Upper lobe of left lung (tissue), 4 donors: ENCODE measurements around the gene R3HDM2.

Experiments used
- EP300 ChIP-seq, 4 donors: sonication (generic); formaldehyde crosslinking; IDR thresholded peaks; one replicate each; pipeline ENCODE4 v1.5.1; 2017; ENCODE audit warnings: antibody characterized with exemption in 4 of 4, control low read depth in 2 of 4
- POLR2AphosphoS5 ChIP-seq, 2 donors: sonication (generic); formaldehyde crosslinking; IDR thresholded peaks; one replicate each; pipeline ENCODE4 v1.5.1; 2017; ENCODE audit warnings: antibody characterized with exemption in 2 of 2
- TF ChIP-seq, protein P1 (sequence below), 6 experiments: fragments of 450-650 bp in 4 of 6; fragments of 200-600 bp in 2 of 6; sonication (generic) in 2 of 6; IDR thresholded peaks; one replicate each; pipeline ENCODE4 v1.5.1; 2016 to 2019; ENCODE audit warnings: antibody characterized with exemption in 6 of 6

DNA sequence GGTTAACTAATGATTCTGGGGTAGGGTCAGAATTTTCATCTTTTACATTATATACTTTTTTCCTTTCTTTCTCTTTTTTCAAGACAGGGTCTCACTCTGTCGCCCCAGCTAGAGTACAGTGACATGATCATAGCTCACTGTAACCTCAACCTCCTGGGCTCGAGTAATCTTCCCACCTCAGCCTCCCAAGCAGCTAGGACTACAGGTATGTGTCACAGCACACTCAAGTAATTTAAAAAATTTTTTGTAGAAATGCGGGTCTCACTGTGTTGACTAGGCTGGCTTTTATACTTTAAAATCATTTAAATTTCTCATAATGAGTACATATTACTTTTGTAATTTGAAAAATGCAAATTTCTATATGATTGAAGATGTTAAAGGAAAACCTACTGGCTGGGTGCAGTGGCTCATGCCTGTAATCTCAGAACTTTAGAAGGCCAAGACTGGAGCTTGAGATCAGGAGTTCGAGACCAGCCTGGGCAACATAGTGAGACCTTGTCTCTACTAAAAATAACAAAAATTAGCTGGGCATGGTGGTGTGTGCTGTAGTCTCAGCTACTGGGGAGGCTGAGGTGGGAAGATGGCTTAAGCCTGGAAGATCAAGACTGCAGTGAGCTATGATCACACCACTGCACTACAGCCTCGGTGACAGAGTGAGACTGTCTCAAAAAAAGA, 25.7 kb downstream of the R3HDM2 start:
- TF ChIP-seq, protein P1, sequence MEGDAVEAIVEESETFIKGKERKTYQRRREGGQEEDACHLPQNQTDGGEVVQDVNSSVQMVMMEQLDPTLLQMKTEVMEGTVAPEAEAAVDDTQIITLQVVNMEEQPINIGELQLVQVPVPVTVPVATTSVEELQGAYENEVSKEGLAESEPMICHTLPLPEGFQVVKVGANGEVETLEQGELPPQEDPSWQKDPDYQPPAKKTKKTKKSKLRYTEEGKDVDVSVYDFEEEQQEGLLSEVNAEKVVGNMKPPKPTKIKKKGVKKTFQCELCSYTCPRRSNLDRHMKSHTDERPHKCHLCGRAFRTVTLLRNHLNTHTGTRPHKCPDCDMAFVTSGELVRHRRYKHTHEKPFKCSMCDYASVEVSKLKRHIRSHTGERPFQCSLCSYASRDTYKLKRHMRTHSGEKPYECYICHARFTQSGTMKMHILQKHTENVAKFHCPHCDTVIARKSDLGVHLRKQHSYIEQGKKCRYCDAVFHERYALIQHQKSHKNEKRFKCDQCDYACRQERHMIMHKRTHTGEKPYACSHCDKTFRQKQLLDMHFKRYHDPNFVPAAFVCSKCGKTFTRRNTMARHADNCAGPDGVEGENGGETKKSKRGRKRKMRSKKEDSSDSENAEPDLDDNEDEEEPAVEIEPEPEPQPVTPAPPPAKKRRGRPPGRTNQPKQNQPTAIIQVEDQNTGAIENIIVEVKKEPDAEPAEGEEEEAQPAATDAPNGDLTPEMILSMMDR (IDR thresholded peaks at IDR 0.05), result no peak
- TF ChIP-seq EP300 (IDR thresholded peaks at IDR 0.05), result no peak
- TF ChIP-seq POLR2AphosphoS5 (IDR thresholded peaks at IDR 0.05), result no peak
